Stimulated activated naive CD8-positive, alpha-beta T cell treated with anti-CD3 and anti-CD28 coated beads, Interleukin-15, Interleukin-2, amounts not matched to agents 100 U/mL and 50 U/mL, for 24 hours (primary cell): ENCODE data around the gene CLIC3.

Experiments used
- ATAC-seq: fragments of 150-1000 bp; cut with Tn5 transposase; one replicate; pipeline ENCODE4 v1.10.0; 2021
- DNase-seq: peaks from one replicate; pipeline ENCODE4 v3.0.0; 2021

CLIC3 gene

DNA sequence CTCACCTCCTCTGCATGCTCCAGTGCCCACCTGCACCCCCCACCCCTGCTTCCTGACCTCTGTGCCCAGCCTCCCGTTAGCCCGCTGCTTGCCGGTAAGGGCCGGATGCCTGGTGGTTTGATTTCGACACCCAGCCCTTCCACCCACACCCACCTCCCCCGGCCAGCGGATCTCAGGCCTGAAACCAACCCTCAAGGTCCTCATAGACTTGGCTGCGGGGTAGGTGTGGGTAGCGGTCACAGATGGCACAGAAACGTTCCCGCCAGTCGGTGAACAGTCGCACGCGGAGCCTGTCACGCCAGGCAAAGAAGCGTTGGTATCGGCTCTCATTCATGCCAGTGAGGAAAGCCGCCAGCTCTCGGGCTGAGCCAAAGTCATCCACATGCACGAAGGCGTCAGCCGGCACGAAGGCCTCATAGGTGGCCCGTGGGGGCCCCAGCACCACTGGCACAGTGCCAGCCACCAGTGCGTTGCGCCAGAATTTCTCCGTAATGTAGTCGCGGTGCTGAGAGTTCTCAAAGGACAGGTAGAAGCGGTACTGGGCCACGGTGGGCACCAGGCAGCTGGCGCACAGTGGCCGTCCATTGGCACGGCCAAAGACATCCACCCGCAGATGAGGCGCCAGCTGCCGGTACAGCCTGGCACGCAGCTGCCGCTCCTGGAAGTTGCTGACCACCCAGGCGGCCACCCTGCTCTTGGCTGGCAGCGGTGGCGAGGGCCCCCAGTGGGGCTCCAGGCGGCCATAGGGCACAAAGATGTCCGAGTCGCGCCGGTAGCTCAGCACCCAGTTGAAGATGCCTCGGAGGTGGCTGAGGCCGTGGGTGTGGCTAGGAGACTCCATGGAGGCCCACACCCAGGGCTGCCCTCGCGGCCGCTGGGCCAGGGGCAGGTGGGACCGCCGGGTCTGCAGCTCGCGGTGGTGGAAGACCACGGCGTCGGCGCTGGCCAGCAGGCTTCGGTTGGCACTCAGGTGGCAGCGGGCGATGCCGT is 34.5 kb upstream of the CLIC3 start:
- ATAC-seq: no peak
- peak; percentile 64 for DNase-seq

DNA sequence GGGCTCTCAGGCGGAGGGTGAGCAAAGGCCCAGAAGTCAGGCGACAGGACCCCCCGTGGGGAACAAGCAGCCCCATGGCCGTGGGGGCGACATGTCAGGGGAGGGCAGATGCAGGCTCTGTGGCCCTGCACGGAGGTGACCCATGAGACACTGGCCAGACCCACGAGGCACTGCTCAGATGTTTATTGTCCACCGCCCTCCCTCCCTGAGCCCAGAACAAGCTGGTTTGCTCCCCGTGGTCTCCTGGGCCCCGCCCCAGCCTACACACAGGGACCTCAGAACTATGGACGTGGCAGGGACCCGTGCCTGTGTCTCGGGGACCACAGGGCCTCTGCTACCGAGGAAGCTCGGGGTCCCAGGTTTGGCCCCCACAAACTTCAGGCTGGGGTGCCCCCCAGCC is 33.6 kb upstream of the CLIC3 start:
- DNase-seq (no peak), ATAC-seq (no peak)

DNA sequence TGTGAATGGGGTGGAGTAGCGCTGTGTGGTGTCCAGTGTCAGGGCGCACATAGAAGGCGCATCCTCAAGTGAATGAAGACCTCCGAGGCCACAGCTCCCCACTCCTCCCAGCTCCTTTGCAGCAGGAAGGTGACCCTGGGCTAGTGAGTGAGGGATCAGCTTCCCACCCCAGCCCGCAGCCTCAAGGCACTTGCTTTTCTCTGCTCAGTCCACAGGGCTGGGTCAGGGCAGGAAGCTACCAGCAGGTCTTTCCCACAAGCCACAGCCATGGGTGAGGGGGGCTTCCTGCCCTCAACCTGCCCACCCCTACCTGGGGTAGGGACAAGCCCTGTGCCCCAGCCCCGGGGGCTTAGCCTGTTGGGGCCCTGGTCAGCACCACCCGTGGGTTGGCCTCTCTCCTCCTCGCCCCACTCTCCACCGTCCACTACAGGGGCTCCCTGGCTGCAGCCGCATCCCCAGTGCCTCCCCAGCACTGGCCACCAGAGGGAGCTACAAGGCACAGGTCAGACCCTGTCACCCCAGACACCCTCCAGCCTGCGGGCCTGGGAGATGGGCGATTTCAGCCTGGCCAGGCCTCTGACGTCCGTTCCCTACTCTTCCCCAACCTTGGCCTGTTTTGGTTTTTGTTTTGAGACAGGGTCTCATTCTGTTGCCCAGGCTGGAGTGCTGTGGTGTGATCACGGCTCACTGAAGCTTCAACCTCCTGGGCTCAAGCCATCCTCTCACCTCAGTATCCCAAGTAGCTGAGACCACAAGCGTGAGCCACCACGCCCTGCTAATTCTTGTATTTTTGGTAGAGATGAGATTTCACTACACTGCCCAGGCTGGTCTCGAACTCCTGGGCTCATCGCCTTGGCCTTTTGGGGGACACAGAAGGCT is 32.9 kb upstream of the CLIC3 start:
- ATAC-seq: peak; percentile 53
- peak; percentile 90 for DNase-seq

DNA sequence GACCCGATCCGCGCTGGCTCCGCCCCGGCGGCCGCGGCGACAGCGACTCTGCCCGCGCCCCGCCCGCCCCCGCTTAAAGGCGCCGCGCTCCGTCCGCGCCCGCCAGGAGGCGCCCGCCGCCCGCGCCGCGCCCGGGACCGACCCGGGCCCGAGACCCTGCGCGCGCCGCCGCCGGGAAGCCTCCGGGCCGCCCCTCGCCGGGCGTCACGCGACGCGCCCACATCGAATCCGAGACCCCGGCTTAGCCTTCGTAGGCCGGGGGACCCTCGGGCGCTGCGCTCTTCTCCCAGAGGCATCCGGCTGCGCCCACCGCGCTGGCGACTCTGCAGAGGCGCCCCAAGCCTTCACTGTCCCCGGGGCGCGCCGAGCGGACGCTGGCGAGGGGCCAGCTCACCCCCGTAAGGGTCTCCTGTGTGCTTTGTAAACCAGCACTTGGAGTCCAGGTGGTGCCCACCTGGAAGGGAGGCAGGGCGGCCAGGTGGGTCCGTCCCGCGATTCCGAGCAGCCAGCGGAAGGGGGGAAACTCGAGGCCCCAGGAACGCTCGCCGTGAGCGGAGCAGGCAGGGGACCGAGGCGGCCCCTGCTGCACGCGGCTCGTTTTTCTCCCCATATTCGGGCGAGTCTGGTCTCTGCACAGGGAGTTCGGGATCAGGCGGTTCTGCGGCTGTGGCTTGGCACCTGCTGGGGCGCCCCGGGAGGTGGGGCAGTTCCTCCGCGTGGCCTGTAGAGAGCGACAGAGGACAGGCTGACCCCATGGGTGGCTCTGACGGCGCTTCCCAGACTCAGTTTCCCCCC is 32.1 kb upstream of the CLIC3 start:
- ATAC-seq (peak; percentile 35), DNase-seq (peak; percentile 76)

DNA sequence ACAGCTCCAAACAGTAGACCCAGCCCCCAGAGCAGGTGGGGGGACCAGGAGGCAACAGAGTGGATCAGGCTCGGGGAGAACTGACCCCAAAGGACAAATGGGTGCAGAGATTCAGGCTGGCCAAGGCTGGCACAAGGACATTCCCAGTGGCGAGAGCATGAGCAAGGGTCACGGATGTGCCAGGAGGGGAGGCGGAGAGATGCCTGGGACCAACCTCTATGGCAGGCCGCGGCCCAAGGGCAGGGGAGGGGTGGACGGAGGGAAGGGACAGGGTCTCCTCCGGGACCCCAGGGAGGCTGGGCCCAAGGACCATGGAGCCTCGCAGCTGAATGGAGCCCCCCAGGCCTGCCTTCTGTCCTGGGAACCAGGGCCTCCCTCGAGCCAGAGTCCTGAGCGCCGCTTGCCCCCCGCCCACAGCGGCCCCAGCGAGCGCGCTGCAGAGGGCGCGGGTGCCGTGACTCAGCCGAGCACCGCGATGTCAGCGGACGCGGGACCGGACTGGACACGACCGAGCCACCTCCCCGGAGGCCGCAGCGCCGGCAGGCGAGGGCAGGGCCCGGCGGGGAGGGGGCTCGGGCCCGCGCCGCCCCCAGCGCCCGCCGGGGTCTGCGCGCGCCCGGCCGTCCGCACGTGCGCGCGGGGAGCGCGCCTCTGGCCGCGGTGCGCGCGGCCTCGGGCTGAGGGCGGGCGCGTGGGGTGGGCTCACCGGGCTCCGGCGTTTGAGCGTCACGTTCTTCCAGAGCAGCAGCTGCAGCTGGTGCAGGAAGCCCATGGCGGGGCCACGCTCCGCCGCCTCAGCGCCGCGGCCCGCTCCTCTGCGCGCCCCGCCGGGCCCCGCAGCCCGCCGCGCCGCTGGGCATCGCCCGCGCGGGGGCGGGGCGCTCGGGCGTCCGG is 31.2 kb upstream of the CLIC3 start, which contains the start of gene ABCA2:
Gene ABCA2 (minus strand): TSS at position 869 of the 894 bp plus-strand sequence. CDS start 97 bp downstream, at position 772.
- ATAC-seq (no peak), DNase-seq (no peak)

DNA sequence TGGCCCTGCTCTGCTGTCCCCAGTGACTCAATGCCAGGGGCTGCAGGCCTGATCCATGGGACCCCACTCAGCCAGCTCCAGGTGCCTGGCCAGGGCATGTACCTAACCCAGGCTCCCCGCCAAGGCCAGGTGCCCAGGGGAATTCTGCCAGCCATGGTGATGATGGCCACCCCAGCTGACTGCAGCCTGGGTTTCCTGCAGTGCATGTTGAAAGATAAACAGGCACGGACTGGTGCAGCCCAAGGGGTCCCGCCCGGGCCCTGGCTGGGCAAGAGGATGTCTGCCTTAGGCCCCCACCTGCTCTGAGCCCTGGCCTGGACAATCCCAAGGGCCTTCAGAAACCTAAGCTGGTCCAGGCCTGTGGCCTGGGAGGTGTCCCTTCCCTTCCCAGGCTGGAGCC is 30.5 kb upstream of the CLIC3 start:
- ATAC-seq (no peak), DNase-seq (no peak)

DNA sequence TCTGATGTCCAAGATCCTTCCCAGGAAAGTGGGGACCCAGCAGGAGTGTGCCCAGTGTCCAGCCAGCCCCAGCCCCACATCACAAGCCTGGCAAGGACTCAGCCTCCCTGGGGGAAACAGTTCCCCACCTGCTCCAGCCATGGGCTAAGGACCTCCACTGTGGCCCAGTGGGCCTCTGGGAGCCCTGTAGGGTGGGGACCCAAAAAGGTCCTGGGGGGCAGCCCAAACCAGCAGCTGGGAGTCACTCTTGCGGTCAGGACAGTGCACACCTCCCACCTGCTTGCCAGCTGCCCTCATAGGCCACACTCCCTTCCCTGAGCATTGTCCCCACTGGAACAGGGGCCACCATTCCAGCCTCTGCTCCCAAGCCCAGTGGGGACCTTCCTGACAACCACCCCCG is 30.0 kb upstream of the CLIC3 start:
- DNase-seq (no peak), ATAC-seq (no peak)

DNA sequence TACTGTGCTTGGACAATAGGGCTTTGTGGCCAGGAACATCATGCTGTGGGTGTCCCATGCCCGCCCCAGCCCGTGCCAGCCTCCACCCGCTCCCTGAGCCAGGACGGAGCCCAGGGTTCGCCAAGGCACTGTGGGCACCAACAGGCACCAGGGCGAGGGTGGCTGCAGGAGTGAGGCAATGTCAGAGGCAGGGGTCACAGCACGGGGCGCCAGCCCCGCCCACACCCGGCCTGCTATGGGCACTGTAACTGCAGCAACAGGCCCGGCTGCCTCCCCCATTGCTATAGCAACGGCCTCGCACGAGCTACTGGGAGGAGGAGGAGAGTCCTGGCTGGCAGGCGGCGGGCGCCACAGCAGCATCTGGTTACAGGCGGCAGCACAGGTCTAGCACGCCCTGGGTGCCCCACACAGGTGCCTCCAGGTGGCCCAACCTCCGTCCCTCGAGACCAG is 29.2 kb upstream of the CLIC3 start:
- ATAC-seq (no peak), DNase-seq (no peak)

DNA sequence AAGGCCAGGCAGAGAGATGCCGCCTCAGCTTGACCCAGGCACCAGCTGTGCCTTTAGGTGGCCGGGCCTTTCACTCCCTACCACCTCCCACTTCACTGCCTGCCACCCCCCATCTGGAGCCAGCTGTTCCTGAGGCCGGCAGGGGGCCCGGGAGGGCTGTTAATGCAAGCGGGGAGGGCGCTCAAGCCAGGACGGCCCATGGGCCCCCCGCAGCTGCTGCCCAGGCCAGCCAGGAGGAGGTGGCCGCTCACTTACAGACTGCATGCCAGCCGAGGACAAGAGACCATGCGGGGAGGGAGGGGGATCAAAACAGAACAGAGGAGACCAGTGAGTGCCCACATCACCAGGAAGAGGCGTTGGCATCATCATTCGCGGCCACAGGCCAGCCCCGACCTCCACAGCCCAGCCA is 27.2 kb upstream of the CLIC3 start:
- no peak for ATAC-seq

DNA sequence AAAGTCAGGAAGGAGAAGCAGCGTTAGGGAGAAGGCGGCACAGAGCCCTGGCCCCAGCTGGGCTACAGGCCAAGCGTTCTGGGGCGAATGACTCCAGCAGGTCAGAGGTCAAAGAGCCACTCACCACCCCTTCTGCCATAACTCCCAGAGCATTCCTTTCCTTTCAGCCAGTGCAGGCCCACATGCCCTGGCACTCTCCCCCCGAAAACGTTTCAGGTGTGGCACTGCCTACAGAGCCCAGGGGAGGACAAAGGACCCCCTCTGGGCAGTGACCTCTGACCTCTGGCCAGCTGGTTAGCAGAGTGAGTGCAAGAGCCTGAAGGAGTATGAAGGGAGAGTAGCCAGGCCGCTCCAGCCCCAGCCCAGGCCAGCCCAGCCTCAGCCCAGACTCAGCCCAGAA is 26.8 kb upstream of the CLIC3 start:
- DNase-seq (no peak), ATAC-seq (no peak)

More for the DNA sequence above, 27.2 kb upstream of the CLIC3 start:
- no peak for DNase-seq

DNA sequence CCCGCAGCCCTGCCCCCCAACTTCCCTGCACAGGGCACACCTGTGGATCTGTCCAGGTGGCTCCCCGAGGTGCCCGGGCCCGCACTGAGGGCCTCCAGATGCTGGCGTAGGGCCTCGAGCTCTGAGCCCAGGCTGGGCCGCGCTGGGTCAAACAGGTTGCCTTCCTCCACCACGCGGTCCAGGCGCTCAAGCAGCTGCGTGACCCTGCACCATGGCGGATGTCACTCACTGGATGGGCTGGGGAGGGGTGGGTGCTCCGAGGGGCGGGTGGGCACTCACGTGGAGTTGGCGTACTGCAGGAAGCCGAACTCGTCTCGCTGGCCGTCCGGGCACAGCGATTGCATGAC is 26.3 kb upstream of the CLIC3 start:
- ATAC-seq (no peak), DNase-seq (no peak)

DNA sequence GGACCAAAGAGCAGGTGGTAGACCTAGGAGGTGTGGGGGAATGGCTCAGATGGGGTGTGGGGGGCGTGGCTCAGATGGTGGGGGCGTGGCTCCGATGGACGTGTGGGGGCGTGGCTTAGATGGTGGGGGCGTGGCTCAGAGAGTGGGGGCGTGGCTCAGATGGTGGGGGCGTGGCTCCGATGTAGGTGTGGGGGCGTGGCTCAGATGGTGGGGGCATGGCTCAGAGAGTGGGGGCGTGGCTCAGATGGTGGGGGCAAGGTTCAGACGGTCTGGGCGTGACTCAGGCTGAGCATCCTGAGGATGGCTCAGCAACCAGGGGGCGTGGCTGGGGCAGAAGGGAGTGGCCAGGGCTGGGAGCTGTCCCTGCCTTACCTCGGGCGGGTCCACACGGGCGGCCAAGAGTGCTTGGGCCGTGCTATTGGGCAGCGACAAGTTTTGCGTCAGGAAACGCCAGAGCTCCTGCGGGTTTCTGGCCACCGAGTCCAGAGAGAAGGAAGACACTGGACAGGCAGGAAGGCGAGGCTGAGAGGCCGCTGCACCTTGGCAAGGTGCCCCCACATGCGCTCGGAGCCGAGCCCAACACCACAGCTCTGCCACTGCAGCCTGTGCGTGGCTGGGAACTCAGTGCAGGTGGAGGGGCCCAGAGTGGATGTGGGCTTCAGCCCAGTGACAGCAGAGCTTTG is 25.8 kb upstream of the CLIC3 start:
- DNase-seq (peak; percentile 81), ATAC-seq (peak; percentile 78)

DNA sequence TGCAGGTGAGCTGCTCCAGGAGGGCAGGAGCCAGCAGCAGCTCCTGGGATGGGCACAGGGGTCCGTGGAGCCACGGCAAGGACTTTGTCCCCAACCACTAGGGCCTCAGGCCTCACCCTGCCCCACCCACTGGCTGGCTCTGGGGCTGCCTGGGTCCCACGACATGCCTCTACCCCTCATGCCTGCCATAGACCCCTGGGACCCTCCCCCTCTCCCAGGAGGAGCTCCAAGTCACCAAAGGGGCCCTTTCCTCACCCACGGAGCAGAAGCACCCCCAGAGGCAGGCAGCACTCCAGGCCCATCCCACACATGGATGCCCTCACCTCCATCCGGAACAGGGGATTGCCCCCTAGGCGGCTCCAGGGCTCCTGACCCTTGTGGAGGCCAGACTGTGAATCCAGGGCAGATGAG is 25.2 kb upstream of the CLIC3 start:
- ATAC-seq (no peak), DNase-seq (no peak)

DNA sequence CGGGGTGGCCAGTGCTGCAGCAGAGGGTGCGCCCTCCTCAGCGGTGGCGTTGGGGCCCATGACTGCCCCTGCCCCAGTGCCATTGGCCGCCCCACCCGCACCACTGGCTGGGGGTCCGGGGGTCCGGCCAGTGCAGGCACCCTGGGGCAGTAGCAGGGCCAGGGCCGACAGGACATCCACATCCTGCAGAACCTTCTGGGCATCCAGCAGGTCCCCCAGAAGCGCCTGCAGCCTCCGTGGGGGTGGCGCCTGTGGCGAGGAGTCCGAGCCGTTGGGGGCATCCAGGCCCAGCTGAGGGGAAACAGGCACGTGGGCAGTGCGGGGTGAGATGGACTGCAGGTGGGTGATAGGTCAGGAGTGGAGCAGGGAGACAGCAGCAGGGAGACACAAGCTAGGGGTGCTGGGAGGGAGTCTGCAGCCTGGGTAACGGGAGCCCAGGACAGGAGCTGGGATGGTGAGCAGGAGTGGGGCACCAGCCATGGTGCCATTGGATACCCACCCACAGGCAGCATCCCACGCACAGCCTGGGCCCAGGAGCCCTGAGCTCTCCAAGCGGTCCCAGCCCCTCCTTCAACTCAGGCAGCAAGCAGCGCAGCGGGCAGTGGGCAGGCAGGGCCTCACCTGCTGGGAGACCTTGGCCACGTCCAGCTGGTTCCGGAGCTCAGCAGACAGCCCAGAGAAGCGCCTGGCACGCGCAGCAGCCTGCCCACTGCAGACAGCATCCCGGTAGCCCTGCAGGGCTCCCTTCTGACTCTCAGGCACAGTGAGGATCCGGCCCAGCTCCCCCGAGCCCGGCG is 24.6 kb upstream of the CLIC3 start:
- DNase-seq (no peak), ATAC-seq (no peak)

DNA sequence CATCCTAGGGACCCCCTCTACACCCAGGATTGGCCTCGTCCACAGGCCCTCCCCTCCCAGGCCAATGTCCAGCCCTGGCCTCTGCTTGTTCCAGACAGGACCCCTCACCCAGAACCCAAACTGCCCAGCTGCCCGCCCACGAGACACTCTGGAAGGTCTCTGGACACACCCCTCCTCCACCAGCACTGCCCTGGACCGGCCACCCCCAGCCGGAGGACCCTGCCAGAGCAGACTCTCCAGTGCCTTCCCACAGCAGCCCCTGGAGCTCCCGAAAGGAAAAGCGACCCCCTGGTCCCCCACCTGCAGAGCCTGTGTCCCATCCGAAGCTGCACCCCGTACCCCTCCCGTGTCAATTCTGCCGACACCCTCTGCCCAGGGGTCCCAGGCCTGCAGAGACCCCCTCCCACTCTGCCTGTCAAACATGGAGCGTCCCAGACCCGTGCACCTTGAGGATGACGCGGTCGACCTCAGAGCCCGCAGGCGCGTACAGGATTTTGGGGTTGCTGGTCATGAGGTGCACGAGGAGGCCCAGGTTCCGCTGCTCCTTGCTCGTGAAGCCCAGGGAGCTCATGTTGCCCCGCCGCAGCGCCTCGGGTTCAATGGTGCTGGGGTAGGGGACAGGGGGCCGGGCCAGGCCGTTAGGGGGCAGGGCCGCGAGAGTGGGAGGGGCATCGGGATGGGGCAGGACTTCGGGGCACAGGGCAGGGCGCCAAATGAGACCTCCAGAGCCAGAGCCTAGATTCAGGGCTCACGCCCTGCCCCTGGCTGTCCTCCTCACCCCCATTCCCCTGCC is 23.7 kb upstream of the CLIC3 start:
- ATAC-seq: no peak
- no peak for DNase-seq

DNA sequence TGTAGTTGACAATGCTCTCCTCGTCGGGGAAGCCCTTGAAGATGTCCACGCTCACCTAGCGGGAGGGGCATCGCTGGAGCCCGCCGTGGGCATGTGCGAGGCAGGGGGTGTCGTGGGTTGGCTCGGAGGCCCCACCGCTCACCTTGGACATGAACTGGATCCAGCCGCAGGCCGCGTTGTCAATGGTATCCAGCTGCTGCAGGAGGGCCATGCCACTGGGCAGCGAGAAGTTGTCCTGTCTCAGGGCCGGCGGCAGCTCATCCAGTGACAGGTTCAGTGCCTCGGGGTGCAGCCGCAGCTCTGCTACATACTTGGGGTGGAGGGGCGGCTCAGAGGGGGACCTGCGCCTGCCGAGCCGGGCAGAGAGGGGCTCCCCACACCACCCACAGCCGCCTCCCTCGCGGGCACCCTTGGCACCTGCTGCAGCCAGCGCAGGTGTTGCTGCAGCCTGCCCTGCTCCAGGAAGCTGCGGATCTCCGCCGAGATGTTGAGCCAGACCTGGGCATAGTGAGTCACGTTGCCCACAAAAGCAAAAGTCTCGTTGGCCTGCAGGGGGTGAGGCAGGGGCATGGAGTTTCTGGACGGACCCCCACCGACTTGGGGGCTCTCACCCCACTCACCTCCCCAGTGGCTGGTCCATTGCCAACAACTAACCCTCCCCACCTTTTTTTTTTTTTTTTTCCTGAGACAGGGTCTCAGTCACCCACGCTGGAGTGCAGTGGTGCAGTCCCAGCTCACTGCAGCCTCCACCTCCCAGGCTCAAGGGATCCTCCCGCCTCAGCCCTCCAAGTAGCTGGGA is 22.6 kb upstream of the CLIC3 start:
- ATAC-seq (no peak), DNase-seq (no peak)

DNA sequence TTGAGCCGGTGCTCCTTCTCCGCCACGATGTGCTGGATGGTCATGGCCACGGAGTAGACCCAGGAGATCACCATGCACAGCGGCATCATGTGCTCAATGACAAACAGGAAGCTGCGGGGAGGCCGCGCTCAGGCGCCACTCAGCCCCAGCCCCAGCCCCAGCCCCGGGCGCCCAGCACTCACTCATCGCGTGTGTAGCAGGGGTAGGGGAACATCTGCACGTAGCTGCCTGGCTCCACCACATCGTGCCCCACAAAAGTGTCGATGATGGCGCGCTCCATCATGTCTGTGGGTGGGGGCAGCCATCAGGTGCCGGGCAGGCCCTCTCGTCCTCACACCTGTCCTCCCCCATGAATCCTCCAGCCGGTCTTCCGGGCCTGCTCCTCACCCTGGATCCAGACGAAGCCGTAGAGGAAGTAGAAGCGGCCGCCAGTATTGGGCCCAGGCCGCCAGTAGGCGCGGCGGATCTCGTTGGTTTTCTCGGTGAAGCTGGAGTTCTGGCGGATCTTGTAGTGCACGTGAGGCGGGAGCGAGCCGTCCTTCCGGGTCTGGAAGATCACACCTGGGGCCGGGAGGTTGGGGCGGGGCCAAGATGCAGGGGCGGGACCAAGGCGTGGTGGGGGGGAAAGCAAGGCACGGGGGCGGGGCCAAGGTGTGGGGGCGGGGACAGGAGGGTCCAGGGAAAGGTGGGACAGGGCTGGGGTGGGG is 21.6 kb upstream of the CLIC3 start:
- ATAC-seq: no peak

More for the DNA sequence above, 21.6 kb upstream of the CLIC3 start:
- DNase-seq: no peak
